SK-N-SH (cell line): ENCODE results near the gene TAF5L. TPM values are rescaled to one million over a fixed set of nuclear protein-coding genes. Genes with fewer than 3 reads are reported as not detected.

Experiments used
- CTCF ChIA-PET: fragments of 300-600, 350-600 bp; formaldehyde crosslinking; extraction: SDS; loops from one replicate; lab custom pipeline; 2021; lab: Yijun Ruan, JAX
- POLR2A ChIA-PET: fragments of 350-600 bp; sonication (Branson Sonifier 250); formaldehyde crosslinking; extraction: SDS; loops from one replicate; lab custom pipeline; 2020; ENCODE audit warnings: antibody characterized with exemption, inconsistent platforms; lab: Yijun Ruan, JAX
- DNase-seq: peaks from one replicate; pipeline ENCODE4 v3.0.0; 2012
- H2AFZ ChIP-seq: fragments of 200-600 bp; sonication (generic); 2 replicates; pipeline ENCODE4 v1.8.1; 2016; ENCODE audit warnings: antibody characterized with exemption, mild to moderate bottlenecking, low read depth
- H3F3A ChIP-seq: fragments of 200-600 bp; sonication (generic); replicated peaks from 2 replicates; pipeline ENCODE3; 2016; ENCODE audit warnings: antibody characterized with exemption, mild to moderate bottlenecking; ENCODE audit not compliant: insufficient read depth
- H3K27ac ChIP-seq, 2 experiments: fragments of 200-500 bp in 1 of 2; fragments of 200-600 bp in 1 of 2; sonication (Bioruptor generic) in 1 of 2; sonication (generic), shearing (Covaris generic) in 1 of 2; 2 replicates each; pipeline versions ENCODE4 v1.5.1 to v1.6.1; 2014 to 2016; ENCODE audit warnings: low read depth in 2 of 2, inconsistent platforms in 1 of 2, low read length in 1 of 2, mild to moderate bottlenecking in 1 of 2, mixed read lengths in 1 of 2
- H3K27me3 ChIP-seq: fragments of 200-600 bp; sonication (generic), shearing (Covaris generic); 2 replicates; pipeline ENCODE4 v1.6.1; 2016; ENCODE audit warnings: mixed run types; ENCODE audit not compliant: insufficient read depth
- H3K36me3 ChIP-seq, 2 experiments: fragments of 200-500 bp in 1 of 2; fragments of 200-600 bp in 1 of 2; sonication (Bioruptor generic) in 1 of 2; sonication (generic) in 1 of 2; replicated peaks in 1 of 2; 2 replicates each; pipeline versions ENCODE3 to v1.5.1; 2014 to 2016; ENCODE audit warnings: low read length in 1 of 2, mild to moderate bottlenecking in 1 of 2; ENCODE audit not compliant: insufficient read depth in 2 of 2, control insufficient read depth in 1 of 2
- H3K4me1 ChIP-seq, 2 experiments: fragments of 200-500 bp in 1 of 2; fragments of 200-600 bp in 1 of 2; sonication (Bioruptor generic) in 1 of 2; sonication (generic), shearing (Covaris generic) in 1 of 2; 2 replicates each; pipeline versions ENCODE4 v1.5.1 to v1.6.1; 2014 to 2016; ENCODE audit warnings: low read depth in 1 of 2, low read length in 1 of 2, mixed run types in 1 of 2; ENCODE audit not compliant: insufficient read depth in 2 of 2, control insufficient read depth in 1 of 2
- H3K4me2 ChIP-seq: fragments of 200-600 bp; sonication (generic), shearing (Covaris generic); 2 replicates; pipeline ENCODE4 v1.6.1; 2017; ENCODE audit warnings: mixed run types
- H3K4me3 ChIP-seq, 2 experiments: fragments of 200-500 bp in 1 of 2; fragments of 200-600 bp in 1 of 2; sonication (Bioruptor generic) in 1 of 2; sonication (generic), shearing (Covaris generic) in 1 of 2; 2 replicates each; pipeline versions ENCODE4 v1.5.1 to v1.8.1; 2014 to 2016; ENCODE audit warnings: low read depth in 2 of 2, inconsistent platforms in 1 of 2, low read length in 1 of 2, mild to moderate bottlenecking in 1 of 2, mixed read lengths in 1 of 2, moderate library complexity in 1 of 2
- H3K79me2 ChIP-seq: fragments of 200-600 bp; sonication (generic); 2 replicates; pipeline ENCODE4 v1.8.1; 2017; ENCODE audit warnings: mild to moderate bottlenecking; ENCODE audit not compliant: insufficient read depth
- H3K9ac ChIP-seq: fragments of 200-600 bp; sonication (generic); 2 replicates; pipeline ENCODE4 v1.6.1; 2017; ENCODE audit warnings: mixed run types
- H3K9me2 ChIP-seq: fragments of 200-600 bp; sonication (generic); 2 replicates; pipeline ENCODE4 v1.6.1; 2017; ENCODE audit warnings: mixed run types
- H3K9me3 ChIP-seq: fragments of 200-600 bp; sonication (generic); 2 replicates; pipeline ENCODE4 v1.6.1; 2017; ENCODE audit warnings: mixed run types, mild to moderate bottlenecking, moderate library complexity
- H4K20me1 ChIP-seq: fragments of 200-600 bp; sonication (generic); 2 replicates; pipeline ENCODE4 v1.6.1; 2017; ENCODE audit warnings: mild to moderate bottlenecking, mixed run types; ENCODE audit not compliant: insufficient read depth
- CHD2 ChIP-seq: fragments of 150-350 bp; IDR thresholded peaks from 2 replicates; pipeline ENCODE4 v1.6.1; 2018; ENCODE audit warnings: low read length; ENCODE audit not compliant: partially characterized antibody
- CTCF ChIP-seq: fragments of 200-600 bp; sonication (generic); IDR thresholded peaks from 2 replicates; pipeline ENCODE4 v1.6.1; 2017; ENCODE audit warnings: antibody characterized with exemption, mild to moderate bottlenecking, moderate library complexity
- EZH2phosphoT487 ChIP-seq: fragments of 200-600 bp; sonication (generic); IDR thresholded peaks from 2 replicates; pipeline ENCODE4 v1.6.1; 2017; ENCODE audit warnings: low read depth, mixed run types, mild to moderate bottlenecking, antibody characterized with exemption, moderate library complexity, borderline replicate concordance
- FOSL2 ChIP-seq: IDR thresholded peaks from 2 replicates; pipeline ENCODE4 v1.4.0; 2012; ENCODE audit warnings: low read depth, mild to moderate bottlenecking, moderate library complexity, borderline replicate concordance
- FOXJ3 ChIP-seq: sonication (generic); formaldehyde crosslinking; IDR thresholded peaks from 2 replicates; pipeline ENCODE4 v1.5.1; 2020; ENCODE audit warnings: mild to moderate bottlenecking, missing genetic modification reagents
- GABPA ChIP-seq: IDR thresholded peaks from 2 replicates; pipeline ENCODE4 v1.4.0; 2012; ENCODE audit warnings: low read depth, mild to moderate bottlenecking
- GATA2 ChIP-seq: sonication (generic); formaldehyde crosslinking; IDR thresholded peaks from 2 replicates; pipeline ENCODE4 v1.5.0; 2020; ENCODE audit warnings: mild to moderate bottlenecking, missing genetic modification reagents
- IRF3 ChIP-seq: fragments of 150-350 bp; IDR thresholded peaks from 2 replicates; pipeline ENCODE4 v1.6.1; 2016; ENCODE audit warnings: mild to moderate bottlenecking, low read depth, low read length
- MAX ChIP-seq: IDR thresholded peaks from 2 replicates; pipeline ENCODE4 v1.4.0; 2012; ENCODE audit warnings: low read depth
- MXI1 ChIP-seq: IDR thresholded peaks from 2 replicates; pipeline ENCODE4 v1.6.1; 2012; ENCODE audit warnings: mild to moderate bottlenecking, low read depth, low read length, improper control_type of control experiment
- NFIC ChIP-seq: IDR thresholded peaks from 2 replicates; pipeline ENCODE4 v1.4.0; 2012; ENCODE audit warnings: borderline replicate concordance
- NRF1 ChIP-seq: IDR thresholded peaks from 2 replicates; pipeline ENCODE4 v1.6.1; 2012; ENCODE audit warnings: low read depth, mild to moderate bottlenecking, low read length
- RAD21 ChIP-seq: IDR thresholded peaks from 2 replicates; pipeline ENCODE4 v1.6.1; 2012; ENCODE audit warnings: mild to moderate bottlenecking, low read length
- RCOR1 ChIP-seq: fragments of 150-350 bp; IDR thresholded peaks from 2 replicates; pipeline ENCODE4 v1.6.1; 2017; ENCODE audit warnings: antibody characterized with exemption, low read length
- TAF1 ChIP-seq: IDR thresholded peaks from 2 replicates; pipeline ENCODE4 v1.6.1; 2012; ENCODE audit warnings: low read depth, mild to moderate bottlenecking, low read length, moderate library complexity, borderline replicate concordance
- TCF12 ChIP-seq: IDR thresholded peaks from 2 replicates; pipeline ENCODE4 v1.4.0; 2012
- TEAD4 ChIP-seq: IDR thresholded peaks from 2 replicates; pipeline ENCODE4 v1.4.0; 2012; ENCODE audit warnings: mild to moderate bottlenecking, borderline replicate concordance; ENCODE audit not compliant: insufficient read depth
- USF2 ChIP-seq: fragments of 150-350 bp; IDR thresholded peaks from 2 replicates; pipeline ENCODE4 v1.6.1; 2017; ENCODE audit warnings: antibody characterized with exemption, low read length, low read depth, borderline replicate concordance
- YY1 ChIP-seq: IDR thresholded peaks from 2 replicates; pipeline ENCODE4 v1.4.0; 2012; ENCODE audit warnings: low read depth, mild to moderate bottlenecking
- WGBS: methylation state at CpG from one replicate; pipeline ENCODE4 v1.1.6; 2017; ENCODE audit warnings: low lambda C conversion rate; 5-methylcytosine and 5-hydroxymethylcytosine counted together
- polyA plus RNA-seq, 3 experiments: library from polyadenylated mRNA; depleted of rRNA; stranded (reverse); fragments of >200 nt; gene quantifications; 2 replicates each; pipeline ENCODE4 v1.2.3, GENCODE V29; 2012
- TF ChIP-seq, protein P1 (sequence below): IDR thresholded peaks from 2 replicates; pipeline ENCODE4 v1.6.1; 2012; ENCODE audit warnings: mild to moderate bottlenecking, low read depth, low read length, moderate library complexity

Gene TAF5L
- polyA plus RNA-seq, 1 of the 3 experiments (the other 2 are of a cell fraction) = 17.1 TPM

DNA sequence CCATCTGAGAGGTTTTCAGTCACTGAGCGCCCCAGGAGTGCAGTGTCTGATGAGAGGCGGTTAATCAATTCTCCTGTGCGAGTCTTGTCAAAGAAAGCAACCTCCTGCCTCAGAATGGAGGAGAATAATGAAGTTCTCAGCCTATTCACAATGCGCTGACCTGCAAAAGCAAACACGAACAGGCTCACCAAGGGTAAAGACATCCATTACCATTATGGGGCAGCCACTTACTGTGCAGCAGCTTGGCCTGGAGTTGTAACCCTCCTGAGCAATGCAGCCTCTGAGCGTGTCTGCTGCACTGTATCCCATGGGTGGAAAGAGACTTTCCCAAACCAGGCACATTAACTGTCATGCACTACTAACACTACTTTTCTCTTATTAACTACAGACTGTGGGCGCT is 78.4 kb downstream of the TAF5L start:
- Histone ChIP-seq H2AFZ (no peak overlapping the region), H3K4me2 (no peak overlapping the region), H3K9me2 (no peaks in the 10 kb centered on the region), H4K20me1 (no peaks in the 10 kb centered on the region), H3K9me3 (no peaks in the 10 kb centered on the region), H3K79me2 (peaks cover 35% of the 10 kb centered on the region; the same call in 1 of the 2 replicates), H3K27ac (no peak overlapping the region), H3K27me3 (no peaks in the 10 kb centered on the region), H3F3A (no peaks in the 10 kb centered on the region), H3K9ac (no peak overlapping the region), H3K4me1 (no peaks in the 10 kb centered on the region; a peak in 1 of 4 replicates)
- ChIA-PET CTCF (no interaction called here), POLR2A (no interaction called here)
- no peak for DNase-seq
- 95% methylated on average over 7 of the region's 7 CpGs for WGBS
- TF ChIP-seq MXI1 = no peak
- no peak for TF ChIP-seq RAD21
- no peak for TF ChIP-seq GATA2 (CRISPR knock-in tag)
- no peak for TF ChIP-seq YY1
- TF ChIP-seq NRF1 = no peak
- no peak for TF ChIP-seq GABPA
- no peak for TF ChIP-seq IRF3
- TF ChIP-seq, protein P1, sequence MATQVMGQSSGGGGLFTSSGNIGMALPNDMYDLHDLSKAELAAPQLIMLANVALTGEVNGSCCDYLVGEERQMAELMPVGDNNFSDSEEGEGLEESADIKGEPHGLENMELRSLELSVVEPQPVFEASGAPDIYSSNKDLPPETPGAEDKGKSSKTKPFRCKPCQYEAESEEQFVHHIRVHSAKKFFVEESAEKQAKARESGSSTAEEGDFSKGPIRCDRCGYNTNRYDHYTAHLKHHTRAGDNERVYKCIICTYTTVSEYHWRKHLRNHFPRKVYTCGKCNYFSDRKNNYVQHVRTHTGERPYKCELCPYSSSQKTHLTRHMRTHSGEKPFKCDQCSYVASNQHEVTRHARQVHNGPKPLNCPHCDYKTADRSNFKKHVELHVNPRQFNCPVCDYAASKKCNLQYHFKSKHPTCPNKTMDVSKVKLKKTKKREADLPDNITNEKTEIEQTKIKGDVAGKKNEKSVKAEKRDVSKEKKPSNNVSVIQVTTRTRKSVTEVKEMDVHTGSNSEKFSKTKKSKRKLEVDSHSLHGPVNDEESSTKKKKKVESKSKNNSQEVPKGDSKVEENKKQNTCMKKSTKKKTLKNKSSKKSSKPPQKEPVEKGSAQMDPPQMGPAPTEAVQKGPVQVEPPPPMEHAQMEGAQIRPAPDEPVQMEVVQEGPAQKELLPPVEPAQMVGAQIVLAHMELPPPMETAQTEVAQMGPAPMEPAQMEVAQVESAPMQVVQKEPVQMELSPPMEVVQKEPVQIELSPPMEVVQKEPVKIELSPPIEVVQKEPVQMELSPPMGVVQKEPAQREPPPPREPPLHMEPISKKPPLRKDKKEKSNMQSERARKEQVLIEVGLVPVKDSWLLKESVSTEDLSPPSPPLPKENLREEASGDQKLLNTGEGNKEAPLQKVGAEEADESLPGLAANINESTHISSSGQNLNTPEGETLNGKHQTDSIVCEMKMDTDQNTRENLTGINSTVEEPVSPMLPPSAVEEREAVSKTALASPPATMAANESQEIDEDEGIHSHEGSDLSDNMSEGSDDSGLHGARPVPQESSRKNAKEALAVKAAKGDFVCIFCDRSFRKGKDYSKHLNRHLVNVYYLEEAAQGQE = no peak
- TF ChIP-seq TAF1 = no peak
- TF ChIP-seq FOXJ3 (CRISPR knock-in tag) = no peak
- TF ChIP-seq NFIC = no peak
- no peak for TF ChIP-seq MAX
- TF ChIP-seq CTCF = no peak
- no peak for TF ChIP-seq FOSL2
- TF ChIP-seq TCF12 = no peak
- no peak for TF ChIP-seq CHD2
- no peak for TF ChIP-seq RCOR1
- TF ChIP-seq USF2 = no peak
- no peak for TF ChIP-seq TEAD4
- TF ChIP-seq EZH2phosphoT487 = no peak
- TF ChIP-seq, all 33 proteins: peak for 0
- Histone ChIP-seq H3K36me3 (peaks cover 12 to 22% of the 10 kb centered on the region in 2 experiments), H3K4me3 (no peak overlapping the region)
